HG03439 (cell line): ENCODE measurements around the gene WBP2NL.
"Not testable (repeated sequence)": the region's sequence is repeated elsewhere in the genome, so short reads cannot be mapped to it uniquely, and the experiment has no call there.

Experiments used
- ATAC-seq: cut with Tn5 transposase; IDR thresholded peaks from one replicate; pipeline ENCODE4 v1.9.1; 2021; ENCODE audit warnings: mild to moderate bottlenecking, moderate library complexity; ENCODE audit not compliant: unreplicated experiment

The WBP2NL gene, protein sequence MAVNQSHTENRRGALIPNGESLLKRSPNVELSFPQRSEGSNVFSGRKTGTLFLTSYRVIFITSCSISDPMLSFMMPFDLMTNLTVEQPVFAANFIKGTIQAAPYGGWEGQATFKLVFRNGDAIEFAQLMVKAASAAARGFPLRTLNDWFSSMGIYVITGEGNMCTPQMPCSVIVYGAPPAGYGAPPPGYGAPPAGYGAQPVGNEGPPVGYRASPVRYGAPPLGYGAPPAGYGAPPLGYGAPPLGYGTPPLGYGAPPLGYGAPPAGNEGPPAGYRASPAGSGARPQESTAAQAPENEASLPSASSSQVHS

DNA sequence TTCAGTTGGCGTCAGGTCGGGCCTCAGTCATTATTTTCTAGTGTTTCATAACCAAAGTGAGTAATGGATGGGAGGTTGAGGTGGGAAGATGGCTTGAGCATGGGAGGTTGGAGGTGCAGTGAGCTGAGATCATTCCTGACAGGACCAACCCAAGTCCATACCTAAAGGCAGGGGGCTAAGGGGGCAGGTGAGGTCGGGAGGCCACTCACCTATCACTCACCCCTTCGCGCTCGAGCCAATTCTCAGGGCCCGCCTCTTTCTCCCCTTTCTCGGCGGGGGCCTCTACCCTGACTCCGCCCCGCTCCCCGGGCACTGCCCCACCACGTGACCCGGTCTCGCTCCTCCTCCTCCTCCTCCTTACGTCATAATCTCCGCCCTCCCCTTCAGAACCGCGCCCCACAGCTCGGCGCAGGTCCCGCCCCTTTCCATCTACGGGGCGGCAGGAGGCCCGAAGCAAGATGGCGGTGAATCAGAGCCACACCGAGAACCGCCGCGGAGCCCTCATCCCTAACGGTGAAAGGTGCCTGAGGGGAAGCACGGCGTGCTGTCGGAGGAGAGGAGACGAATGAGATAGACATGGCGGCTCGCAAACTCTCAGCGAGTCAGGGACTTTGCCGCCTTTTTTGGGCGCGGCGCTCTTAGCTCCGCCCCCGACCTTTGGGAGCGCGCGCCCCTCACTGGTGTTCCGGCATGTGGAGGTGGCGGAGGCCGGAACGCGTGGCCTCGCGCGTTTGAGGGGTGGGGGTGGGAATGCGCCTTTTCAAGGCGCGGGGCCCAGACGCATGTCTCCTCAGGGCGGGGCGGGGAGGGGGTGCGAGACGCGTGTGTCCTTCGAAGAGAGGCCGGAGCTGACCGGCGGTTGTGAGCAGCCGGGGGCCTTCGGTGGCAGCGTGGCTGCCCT is at the start of gene WBP2NL:
Gene WBP2NL, plus strand, starts transcription at position 428 of the 901 bp plus-strand sequence. Its CDS starts 31 bp downstream, at position 459.
- ATAC-seq: peak; percentile 62

GRCh38 chr22:41948928-41949296 is 49.7 kb upstream of the WBP2NL start:
- ATAC-seq: not testable (repeated sequence)

- no peak for ATAC-seq
Observed at GRCh38 chr22:41949297-41949965, 49.2 kb upstream of the WBP2NL start.

- no peak for ATAC-seq
Observed at GRCh38 chr22:41951898-41952474, 46.6 kb upstream of the WBP2NL start, which contains the start of gene SMIM45. Gene SMIM45, plus strand, starts transcription at chr22:41952150.

DNA sequence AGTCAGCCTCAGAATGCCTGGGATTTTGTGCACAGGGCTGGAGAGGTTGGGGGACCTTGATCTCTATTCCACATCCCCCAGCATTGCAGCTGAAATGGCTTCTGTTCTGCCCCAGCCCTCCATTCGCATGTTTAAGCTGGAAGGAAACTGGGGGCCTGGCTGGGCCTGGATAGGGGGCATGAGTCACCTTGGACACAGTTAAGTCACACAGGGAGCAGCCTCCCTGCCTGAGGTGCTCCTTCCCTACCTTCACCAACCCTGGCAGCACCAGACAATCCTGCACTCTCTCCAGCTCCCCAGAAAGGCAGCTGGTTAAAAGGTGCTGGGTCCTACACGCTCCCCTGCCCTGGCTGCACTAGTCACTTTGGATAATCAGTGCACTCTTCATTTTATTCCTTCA is 45.9 kb upstream of the WBP2NL start:
- ATAC-seq: no peak

GRCh38 chr22:41957941-41958556 is 40.5 kb upstream of the WBP2NL start:
- peak; percentile 24 for ATAC-seq

GRCh38 chr22:41963453-41964111 is 35.0 kb upstream of the WBP2NL start:
- ATAC-seq: no peak

- ATAC-seq: no peak
Observed at GRCh38 chr22:41964112-41964491, 34.5 kb upstream of the WBP2NL start.

DNA sequence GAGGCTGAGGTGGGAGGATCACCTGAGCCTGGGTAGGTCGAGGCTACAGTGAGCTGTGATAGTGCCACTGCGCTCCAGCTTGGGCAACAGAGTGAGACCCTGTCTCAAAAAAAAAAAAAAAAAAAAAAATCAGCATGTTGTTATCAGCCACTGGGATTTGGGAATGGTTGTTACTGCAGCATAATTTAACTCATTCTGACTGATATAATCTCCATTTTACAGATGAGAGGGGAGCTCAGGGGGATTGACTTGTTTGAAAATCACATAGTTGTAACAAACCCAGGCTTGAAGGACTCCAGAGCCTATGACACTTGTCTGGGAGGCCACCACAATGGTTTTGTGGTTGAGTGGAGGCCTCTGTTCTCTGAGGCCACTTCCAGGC is 32.4 kb upstream of the WBP2NL start:
- no peak for ATAC-seq

- ATAC-seq: no peak
Observed at GRCh38 chr22:41966607-41967240, 31.9 kb upstream of the WBP2NL start.

GRCh38 chr22:41968601-41969000 is 30.0 kb upstream of the WBP2NL start:
- ATAC-seq: no peak

DNA sequence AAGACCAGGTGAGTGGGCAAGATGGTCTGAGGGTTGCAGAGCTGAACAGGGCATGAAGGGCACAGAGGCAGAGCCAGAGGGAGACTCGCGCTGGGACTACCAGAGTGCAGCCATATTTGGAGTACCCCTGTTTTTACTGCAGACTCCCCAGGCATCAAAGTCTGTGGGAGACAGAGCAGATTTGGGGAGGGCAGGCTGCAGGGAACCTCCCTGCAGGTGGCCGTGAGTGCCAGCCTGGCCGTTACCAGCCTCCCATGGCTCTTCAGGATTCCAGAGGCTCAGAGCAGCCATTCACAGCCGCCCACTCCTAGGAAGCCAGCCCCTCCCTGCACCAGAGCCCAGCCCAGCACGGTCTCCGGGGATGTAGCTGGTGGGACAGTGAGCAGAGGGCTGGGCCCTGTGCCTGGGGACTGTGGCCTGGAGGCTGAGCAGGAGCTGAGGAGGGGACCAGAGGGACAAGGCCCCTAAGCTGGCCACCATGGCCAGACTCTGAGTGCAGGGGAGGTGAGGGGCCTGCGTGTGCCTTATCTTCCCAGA is 29.4 kb upstream of the WBP2NL start, which contains the start of gene SEPTIN3:
Gene SEPTIN3, plus strand, starts transcription at position 334 of the 537 bp plus-strand sequence. CDS start 2,050 bp downstream, outside the sequence.
- no peak for ATAC-seq

DNA sequence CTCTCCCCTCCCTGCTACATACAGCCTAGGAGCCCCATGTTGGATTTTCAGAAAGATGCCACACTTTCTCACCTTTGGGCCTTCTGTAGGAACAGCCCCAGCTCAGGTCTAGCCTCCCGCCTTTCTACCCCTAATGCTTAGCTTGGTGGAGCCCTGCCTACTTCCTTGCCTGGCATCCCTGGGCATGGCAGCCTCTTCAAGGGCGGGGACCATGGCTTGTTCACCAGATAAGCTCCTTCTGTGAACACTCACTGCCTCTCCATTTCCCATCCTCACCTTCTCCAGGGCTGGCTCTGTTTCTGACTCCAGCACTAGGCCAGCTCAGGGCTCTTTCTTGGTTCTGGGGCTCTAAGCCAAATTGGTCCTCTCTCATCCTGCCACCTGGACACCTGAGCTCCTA is 28.0 kb upstream of the WBP2NL start:
- ATAC-seq: no peak

DNA sequence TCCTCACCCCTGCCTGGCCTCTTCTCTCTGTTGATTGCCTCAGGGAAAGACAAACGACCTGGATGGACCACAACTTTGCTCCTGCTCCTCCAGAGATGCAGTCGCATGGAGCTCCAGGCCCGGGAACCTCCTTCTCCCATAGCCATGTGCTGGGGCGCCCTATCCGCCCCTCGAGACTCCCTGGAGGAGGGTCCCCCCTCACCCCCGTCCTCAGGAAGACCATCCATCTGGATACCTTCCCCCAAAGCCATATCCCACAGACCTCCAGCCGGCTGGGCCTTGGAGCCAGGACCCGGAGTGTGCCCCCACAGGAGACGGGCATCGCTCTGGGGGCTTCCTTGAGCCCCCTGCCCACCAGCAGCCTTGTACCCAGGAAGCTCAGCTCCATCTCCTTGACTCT is 27.2 kb upstream of the WBP2NL start:
- ATAC-seq: no peak

DNA sequence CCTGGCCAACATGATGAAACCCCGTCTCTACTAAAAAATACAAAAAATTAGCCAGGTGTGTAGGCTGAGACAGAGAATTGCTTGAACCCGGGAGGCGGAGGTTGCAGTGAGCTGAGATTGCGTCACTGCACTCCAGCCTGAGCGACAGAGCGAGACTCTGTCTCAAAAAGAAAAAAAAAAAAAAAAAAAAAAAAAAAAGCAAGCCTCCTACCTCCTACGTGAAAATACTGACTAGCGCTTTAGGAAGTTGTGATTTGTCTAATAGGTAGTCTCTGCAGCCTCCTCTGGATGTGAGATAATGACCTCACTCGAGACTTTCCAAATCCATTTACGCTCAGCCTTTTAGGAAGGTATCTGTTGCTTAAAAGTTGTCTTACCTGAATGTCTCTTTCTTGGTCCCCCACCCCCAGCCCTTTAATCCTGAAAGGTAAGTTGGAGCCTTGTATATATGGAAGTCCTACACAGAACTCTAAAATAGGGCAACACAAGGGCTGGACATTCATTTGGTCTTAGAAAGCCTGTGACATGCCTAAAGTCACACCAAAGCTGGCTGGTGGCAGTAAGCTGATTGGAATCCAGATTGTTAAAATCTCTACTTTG is 23.8 kb upstream of the WBP2NL start:
- no peak for ATAC-seq

DNA sequence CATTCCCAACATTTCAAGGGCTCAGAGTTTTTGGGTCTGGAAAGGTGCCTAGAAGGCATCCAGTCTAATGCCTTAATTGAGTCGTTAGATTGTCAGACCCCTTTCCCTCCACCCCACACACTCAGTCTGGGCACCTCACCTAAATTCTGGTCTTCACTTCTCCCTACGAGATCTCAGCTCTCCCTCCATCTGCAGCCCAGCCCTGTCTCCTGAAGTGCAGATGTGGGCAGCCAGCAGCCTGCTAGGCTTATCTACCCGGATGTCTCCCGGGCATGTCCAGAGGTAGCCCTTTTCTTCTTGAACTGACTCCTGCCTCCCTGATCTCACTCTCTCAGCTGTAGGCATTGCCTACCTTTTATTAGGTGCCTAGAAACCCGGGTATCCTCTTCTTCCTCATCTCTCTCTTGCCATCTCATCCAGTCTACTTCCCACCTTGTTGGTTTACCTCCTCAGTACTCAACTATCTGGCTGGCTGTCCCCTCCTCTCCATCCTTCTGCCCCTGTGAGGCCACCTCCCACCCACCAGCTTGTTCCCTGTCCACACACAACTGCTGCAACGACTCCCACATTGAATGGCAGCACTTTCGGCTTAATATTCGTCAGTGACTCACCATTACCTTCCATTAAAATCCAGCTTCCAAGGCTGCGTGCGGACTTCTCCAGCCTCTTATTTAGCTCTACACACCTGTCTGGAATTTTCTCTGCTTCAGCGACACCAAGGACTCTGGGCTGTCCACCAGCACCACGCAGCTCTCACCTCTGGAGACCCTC is 23.1 kb upstream of the WBP2NL start:
- ATAC-seq: no peak

DNA sequence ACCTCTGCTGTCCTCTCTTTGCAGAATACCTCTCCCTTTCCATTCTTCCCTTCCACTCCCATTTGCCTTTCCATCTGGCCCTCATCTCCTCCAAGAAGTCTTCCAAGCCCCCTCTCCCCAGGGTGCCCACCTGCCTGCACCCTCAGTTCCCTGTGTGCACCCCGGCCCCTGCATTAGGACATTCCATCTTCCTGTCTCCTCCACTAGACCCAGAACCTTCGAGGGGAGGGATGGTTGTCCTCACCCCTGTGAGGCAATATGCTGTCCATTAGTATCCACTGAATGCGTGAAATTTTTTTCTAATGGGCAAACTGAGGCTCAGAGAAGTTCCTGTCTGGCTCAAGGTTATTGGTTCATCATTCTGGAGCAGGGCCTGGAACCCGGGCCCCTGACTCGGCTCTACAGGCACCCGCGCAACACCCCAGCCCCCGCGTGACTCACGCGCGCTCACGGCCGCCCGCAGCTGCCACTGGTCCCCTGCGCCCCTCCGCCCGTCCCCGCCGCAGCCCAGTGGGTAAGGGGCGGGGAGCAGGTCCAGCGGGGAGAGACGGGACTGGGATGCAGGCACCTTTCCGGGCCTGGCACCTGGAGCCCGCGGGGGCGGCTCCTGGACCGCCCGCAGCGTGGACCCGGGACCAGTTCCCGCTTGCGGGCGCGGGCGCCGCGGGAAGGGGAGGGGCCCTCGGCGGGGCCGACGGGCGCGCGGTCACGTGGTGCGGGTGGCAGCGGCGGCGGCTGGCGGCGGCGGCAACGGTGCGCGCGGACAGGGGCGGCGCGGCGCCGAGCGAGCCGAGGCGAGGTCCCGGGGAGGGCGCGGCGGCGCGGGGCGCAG is 22.3 kb upstream of the WBP2NL start:
- ATAC-seq: no peak
